Left cardiac atrium (tissue), 4 donors: Measurements from ENCODE around the gene ARHGAP6. TPM values are rescaled to one million over a fixed set of nuclear protein-coding genes. Genes with fewer than 3 reads are reported as not detected.

Experiments
- ATAC-seq, 2 donors: fragments of 200-7000 bp; cut with Tn5 transposase; one replicate each; pipeline ENCODE4 v1.9.1; 2020; ENCODE audit warnings: mild to moderate bottlenecking in 2 of 2, moderate library complexity in 2 of 2
- DNase-seq: peaks from one replicate; pipeline ENCODE4 v3.0.0-alpha.2; 2020
- intact Hi-C, 2 donors: fragments of 100-400 bp; cut with DNase I; formaldehyde crosslinking; loops; one replicate each; pipeline versions ENCODE4 v1.14.1 to v1.15.1; 2022 to 2023
- total RNA-seq, 2 donors: library from RNA; stranded (reverse); fragmentation: NEBNext Ultra II Directional; extraction: Animal tissue kit (Norgen Biotek cat#: 25700); gene quantifications; one replicate each; pipeline ENCODE4 v1.2.1, GENCODE V29; 2021
- donor health status: DM: no; HTN: yes; CAD: no.
- donor health status: DM: no; HTN: yes; CAD: no; lungs with severe emphysema.
- donor health status: DM: yes; HTN: yes; CAD: no.
- donor health status: Dilated cardiomyopathy.

ARHGAP6 gene
- total RNA-seq, 2 donors from 2014 or later = 5.6 to 5.9 TPM

DNA sequence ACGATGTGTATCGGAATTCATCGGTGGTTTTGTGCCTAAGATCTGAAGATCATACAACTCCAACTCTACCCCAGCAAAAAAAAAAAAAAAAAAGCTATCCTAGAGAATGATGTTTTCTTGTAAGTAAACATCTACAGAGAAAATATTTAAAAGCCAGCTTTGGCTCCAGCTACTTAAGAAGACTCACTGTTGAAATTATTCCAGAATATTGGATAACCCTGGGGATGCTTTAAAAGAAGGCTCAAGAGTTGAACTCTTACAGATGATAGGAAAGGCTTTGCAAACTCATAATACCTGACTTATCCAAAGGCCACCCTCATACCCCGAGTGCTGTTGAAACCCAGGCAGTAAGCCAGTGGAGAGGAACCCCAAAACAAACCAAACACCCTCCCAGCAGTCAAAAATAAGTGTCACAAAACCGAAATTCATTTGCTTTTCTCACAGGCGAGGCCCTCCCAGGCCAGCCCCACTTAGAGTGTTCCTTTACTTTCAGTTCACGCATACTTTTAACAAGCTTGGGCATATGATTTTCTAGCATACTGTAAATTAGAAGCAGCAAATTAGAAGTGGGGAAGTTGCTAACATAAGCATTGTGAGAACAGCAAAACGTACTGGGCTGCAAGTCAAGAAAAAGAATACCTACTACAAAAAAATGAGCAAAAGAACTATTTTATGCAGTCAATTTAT, 375.2 kb downstream of the ARHGAP6 start:
- intact Hi-C loops = no loop called here
- no peak for DNase-seq
- ATAC-seq = no peak

GRCh38 chrX:11287505-11287904, 378.2 kb downstream of the ARHGAP6 start:
- intact Hi-C loops = no loop called here

DNA sequence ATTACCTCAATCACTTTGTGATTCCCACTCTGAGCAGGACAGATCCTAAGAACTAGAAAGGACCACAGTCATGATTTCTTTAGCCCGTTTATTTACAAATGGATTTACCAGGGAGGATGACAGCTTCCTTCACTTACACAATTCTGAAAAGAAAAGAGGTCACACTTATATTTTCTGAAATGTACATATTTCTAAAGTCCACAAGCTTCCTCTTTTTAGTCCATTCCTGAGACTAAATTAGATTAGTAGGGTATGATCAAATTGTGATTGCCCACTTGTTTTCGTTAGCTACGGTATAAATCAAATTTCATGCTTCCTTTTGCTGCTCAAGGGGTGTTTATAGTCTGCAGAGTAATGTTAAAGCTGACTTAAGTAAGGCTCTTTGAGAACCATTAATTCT, 380.1 kb downstream of the ARHGAP6 start:
- intact Hi-C loops = no loop called here
- ATAC-seq (no peak), DNase-seq (no peak)

More at GRCh38 chrX:11287505-11287904, 378.2 kb downstream of the ARHGAP6 start:
- DNase-seq (no peak), ATAC-seq (no peak)

GRCh38 chrX:11282043-11282442, 383.7 kb downstream of the ARHGAP6 start:
- ATAC-seq (no peak), DNase-seq (no peak)
- intact Hi-C loops = no loop called here

DNA sequence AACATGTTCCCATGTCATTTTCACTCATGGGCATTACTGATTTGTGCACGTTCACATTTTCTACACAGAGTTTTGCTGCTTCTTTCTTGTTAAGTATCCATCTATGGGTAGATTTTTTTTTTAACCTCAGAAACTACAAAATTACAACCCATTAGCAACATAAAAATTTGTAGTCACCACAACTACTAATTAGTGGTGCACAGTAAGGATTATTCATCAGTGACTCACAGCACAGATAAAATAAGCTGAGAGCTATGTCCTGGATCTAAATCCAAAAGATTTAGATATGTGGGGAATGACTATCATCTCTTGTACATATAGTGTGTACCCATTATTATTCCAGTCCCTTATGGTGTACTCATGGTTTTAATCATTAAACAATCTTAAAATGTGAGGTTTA, 392.2 kb downstream of the ARHGAP6 start:
- intact Hi-C loops = no loop called here
- ATAC-seq (no peak), DNase-seq (no peak)

DNA sequence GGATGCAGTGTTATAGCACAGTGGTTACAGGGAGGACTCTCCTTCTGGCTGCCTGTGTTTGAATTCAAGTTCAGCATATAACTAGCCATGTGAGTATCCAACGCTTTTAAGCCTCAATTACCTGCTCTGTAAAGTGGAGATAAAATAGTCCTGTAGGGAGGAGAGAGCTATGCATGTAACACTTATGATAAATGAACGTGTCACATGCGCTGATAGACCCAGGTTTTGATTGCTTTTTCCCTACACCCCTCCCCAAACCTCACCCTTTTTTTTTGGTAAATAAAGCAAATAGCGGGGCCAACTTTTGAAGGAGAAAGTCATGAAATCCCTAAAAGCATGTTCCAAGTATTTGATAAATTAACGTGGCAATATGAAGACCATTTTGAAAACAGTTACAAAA, 392.9 kb downstream of the ARHGAP6 start:
- DNase-seq (no peak), ATAC-seq (no peak)
- intact Hi-C loops = no loop called here

GRCh38 chrX:11272290-11272689, 393.4 kb downstream of the ARHGAP6 start:
- intact Hi-C loops = no loop called here

DNA sequence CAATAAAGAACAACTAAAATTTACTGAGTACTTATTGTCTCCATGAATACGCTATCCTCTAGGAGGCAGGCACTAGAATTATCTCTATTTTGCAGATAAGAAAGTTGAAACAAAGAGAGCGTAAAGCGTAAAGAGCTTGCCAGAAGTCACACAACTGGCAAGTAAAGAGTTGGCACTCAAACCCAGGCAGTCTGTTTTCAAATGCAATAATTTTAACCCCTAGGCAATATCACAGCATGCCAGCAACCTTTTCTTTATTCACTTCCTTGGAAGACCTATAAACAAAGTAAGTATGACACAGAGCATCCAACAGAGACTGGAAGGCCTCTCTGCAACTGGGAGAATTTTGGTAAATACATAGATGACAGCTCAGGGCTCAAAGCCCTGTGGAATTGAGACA, 395.7 kb downstream of the ARHGAP6 start:
- intact Hi-C loops = no loop called here
- DNase-seq (no peak), ATAC-seq (no peak)

More at GRCh38 chrX:11272290-11272689, 393.4 kb downstream of the ARHGAP6 start:
- DNase-seq (no peak), ATAC-seq (no peak)

DNA sequence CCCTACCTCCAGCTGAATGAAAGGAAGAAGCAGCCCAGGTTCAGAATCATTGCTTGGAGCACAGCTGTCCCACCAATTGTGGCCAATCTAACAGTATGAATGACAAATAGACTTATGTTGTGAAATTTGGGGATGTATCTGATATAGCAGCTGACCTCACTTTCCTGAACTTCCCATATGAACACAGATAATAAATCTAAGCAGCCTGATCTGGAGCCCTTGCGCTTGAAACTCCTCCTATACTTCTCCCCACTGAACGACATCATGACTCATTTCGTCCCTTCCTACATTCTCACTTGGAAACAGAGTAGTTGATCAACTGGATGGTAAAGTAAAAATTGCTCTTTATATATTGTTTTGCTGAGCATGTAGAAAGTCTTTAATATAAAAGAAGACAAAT, 396.7 kb downstream of the ARHGAP6 start:
- intact Hi-C loops = no loop called here
- ATAC-seq (no peak), DNase-seq (no peak)

DNA sequence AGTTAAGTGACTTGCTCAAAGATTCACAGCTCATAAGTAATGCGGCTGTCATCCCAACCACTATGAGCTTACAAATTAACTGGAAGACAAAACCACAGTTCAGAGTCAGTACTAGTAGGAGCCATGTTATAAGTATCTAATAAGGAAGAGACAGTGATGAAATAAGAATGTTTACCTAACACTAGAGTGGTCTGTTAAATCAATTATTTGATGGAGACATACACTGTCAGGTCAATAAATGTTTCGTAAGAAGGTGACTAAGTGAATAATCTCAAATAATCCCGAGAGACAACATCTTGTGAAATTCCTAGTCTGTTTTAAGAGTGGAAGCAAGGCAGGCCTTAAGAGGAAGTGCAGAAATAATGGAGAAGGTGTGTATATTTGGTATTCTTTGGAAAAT, 398.3 kb downstream of the ARHGAP6 start:
- intact Hi-C loops = no loop called here
- ATAC-seq = no peak
- no peak for DNase-seq

DNA sequence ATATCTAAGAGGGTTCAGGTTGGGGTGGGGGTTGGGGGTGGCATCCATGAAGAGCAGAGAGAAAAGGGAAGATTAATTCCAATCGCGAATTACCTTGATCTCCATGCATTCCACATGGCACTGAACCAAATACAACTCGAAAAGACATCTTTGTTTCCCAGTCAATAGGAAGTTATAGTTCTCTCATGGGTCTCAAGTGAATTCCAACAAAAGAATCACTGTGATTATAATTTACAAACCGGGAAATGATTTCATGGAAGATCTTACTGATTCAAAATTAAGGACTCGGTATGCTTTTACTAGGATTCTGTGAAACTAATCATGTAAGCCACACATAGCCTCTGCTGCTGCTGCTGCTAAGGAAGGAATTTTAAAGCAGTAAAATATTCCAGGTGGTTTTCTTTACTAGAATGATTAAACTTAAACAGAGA, 399.1 kb downstream of the ARHGAP6 start:
- no peak for DNase-seq
- intact Hi-C loops = no loop called here
- ATAC-seq = no peak

DNA sequence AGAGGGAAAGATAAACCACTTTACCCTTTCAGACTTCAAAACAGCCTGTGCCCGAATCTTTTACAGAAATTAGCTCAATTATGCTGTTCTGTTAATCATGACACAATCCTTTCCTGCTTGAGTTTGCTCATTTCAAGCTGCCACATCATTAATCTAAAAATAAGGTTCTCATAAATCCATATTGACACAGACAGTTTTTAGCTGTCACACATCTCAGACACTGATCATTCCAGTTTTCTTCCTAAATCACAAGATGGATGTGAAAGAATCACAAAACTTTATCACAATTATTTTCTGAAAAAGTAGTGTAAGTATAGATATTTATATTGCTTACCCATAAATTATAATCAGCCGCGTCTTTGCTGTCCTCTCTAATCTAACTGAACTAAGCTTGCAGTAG, 400.4 kb downstream of the ARHGAP6 start:
- intact Hi-C loops = no loop called here
- no peak for ATAC-seq
- no peak for DNase-seq

DNA sequence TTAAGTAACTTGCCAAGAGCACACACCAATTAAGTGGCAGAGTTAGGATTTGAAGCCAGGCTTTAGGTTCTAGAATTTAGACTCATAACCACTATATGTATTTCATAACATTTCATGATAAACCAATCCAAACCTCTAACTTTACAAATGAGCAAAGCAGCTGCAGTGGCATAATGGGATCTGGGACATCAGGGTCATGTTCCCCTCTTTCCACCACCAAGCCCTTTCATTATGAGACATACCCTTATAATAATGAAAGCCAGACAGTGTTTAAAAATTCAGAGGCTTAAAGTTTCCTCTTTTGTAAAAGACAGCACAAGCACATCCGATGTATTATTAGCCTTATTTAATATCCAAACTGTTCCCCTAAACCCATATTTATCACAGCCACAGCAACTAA, 400.8 kb downstream of the ARHGAP6 start:
- ATAC-seq (no peak), DNase-seq (no peak)
- intact Hi-C loops = no loop called here

DNA sequence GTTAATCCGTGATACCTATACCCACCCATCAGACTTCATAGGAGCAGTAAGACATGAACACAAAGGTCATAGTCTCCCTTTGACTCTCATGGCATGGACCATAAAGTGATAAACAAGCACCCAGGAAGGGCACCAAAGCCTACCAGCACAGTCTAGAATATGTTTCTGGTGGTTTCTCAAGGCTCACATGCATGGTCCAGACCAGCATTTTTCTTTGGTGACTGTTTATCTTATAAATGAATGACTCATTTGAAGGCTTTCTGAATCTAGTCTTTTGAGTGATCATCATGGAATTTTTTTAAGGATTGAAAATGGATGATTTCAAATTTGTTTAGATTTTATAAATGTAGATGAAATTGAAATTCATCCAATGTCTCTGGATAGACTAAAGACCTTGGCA, 404.5 kb downstream of the ARHGAP6 start:
- DNase-seq (no peak), ATAC-seq (peak in 1 of 2 donors; percentile 36)
- intact Hi-C loops = no loop called here

GRCh38 chrX:11259437-11259836, 406.3 kb downstream of the ARHGAP6 start:
- ATAC-seq (no peak), DNase-seq (no peak)
- intact Hi-C loops = no loop called here

GRCh38 chrX:11257711-11258110, 408.0 kb downstream of the ARHGAP6 start:
- intact Hi-C loops = no loop called here
- ATAC-seq (no peak), DNase-seq (no peak)

DNA sequence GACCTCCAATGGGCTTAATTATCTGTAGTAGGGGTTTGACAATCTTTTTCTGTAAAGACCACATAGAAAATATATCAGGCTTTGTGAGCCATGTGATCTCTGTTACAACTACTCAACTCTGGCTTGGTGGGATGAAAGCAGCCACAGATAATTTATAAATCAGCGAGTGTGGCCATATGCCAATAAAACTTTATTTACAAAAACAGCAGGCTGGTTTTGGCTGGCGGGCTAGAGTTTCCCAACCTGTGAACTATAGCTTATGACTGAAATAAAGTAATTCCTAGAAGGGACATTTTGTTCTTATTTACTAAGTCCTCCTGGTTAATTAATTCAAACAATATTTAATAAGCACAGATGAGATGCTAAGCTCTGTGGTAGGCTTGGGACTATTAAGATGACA, 408.4 kb downstream of the ARHGAP6 start:
- ATAC-seq (no peak), DNase-seq (no peak)
- intact Hi-C loops = no loop called here

- no peak for ATAC-seq
- intact Hi-C loops = no loop called here
Observed at GRCh38 chrX:11254417-11255109, 411.2 kb downstream of the ARHGAP6 start.

GRCh38 chrX:11244636-11245035, 421.1 kb downstream of the ARHGAP6 start:
- intact Hi-C loops = no loop called here

More at GRCh38 chrX:11254417-11255109, 411.2 kb downstream of the ARHGAP6 start:
- DNase-seq = no peak

GRCh38 chrX:11242704-11243103, 423.0 kb downstream of the ARHGAP6 start:
- intact Hi-C loops = no loop called here
- DNase-seq = no peak
- no peak for ATAC-seq

More at GRCh38 chrX:11244636-11245035, 421.1 kb downstream of the ARHGAP6 start:
- no peak for DNase-seq
- no peak for ATAC-seq

DNA sequence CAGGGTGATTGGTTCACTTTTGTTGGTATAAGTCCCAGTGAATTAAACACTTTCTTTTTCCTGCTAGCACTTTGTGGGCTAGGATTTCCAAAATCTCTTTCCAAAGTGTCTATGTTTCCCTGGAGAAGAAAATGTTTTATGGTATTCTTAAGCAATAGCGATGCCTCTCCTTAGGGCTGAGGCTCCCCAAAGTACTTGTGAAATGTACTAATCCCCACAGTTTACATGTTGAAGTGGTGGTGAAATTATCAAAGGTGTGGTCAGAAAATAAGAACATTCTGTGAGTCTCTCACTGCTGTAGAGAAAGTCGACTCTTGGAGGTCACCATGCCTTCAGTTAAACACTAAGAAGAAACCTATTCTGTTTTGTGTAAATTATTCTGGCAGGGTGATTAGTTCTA, 424.0 kb downstream of the ARHGAP6 start:
- ATAC-seq = no peak
- no peak for DNase-seq
- intact Hi-C loops = no loop called here
